ENCODE measurements around the gene DPF3.

Gene DPF3

DNA sequence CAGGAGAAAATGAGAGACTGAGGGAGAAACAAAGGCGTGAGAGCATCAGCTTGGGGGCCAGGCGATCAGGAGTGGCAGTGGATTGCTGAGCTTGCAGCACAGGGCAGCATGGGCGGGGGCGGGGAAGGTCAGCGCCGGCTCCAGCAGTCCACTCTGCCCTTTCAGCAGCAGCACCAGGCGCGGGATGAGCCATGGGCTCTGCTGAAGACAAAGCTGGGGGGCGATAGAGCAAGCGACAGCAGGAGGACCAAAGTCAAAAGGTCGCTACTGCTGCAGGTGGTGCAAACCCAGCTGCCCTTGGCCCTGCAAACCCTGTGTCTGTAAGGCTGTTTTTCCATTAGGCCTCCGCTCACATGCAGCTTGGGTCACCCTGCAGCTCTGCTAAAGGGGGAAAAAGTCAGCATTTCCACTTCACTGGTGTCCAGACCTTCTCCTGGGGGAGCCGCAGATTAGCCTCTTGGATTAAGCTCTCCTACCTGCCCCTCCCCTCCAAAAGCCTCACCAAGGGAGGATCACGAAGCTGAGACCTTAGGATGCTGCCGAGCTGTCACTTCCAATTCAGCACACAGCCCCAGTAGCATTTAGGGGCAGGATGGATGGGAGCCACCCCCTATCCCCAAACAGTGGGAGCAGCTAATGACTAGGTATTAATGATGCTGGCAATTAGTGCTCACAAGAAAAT, 204.8 kb downstream of the DPF3 start:
- no peak overlapping the region for H3K4me3 ChIP-seq (ENCODE audit: insufficient read length, low read depth)
- no peak overlapping the region for H3K9ac ChIP-seq (ENCODE audit: insufficient read length, low read depth)
- TF ChIP-seq SUZ12 (IDR thresholded peaks at IDR 0.05; ENCODE audit: extremely low read depth, insufficient read depth, insufficient read length) (no peak), YY1 (IDR thresholded peaks at IDR 0.05; ENCODE audit: insufficient read depth, insufficient read length) (no peak)
- no peaks in the 10 kb centered on the region for H3K9me3 ChIP-seq (ENCODE audit: insufficient read depth, low read length)
- H3K4me1 ChIP-seq (ENCODE audit: insufficient read depth, insufficient read length), result peaks cover 7% of the 10 kb centered on the region
- H3K27me3 ChIP-seq (ENCODE audit: insufficient read depth, insufficient read length), result no peaks in the 10 kb centered on the region
- DNase-seq (ENCODE audit: low read depth, low spot score), result no peak
- no peaks in the 10 kb centered on the region for H3K36me3 ChIP-seq (ENCODE audit: insufficient read depth, insufficient read length, low read length)

- no peak for TF ChIP-seq SUZ12 (IDR thresholded peaks at IDR 0.05; ENCODE audit: extremely low read depth, insufficient read depth, insufficient read length)
- TF ChIP-seq YY1 (IDR thresholded peaks at IDR 0.05; ENCODE audit: insufficient read depth, insufficient read length), result no peak
- no peak for TF ChIP-seq ZNF274 (IDR thresholded peaks at IDR 0.05; ENCODE audit: low read depth, low read length)
- H3K36me3 ChIP-seq (ENCODE audit: insufficient read depth, insufficient read length, low read length), result no peaks in the 10 kb centered on the region
- DNase-seq (ENCODE audit: low read depth, low spot score), result no peak
- H3K4me1 ChIP-seq (ENCODE audit: insufficient read depth, insufficient read length), result peaks cover 7% of the 10 kb centered on the region
- H3K27me3 ChIP-seq (ENCODE audit: insufficient read depth, insufficient read length), result no peaks in the 10 kb centered on the region
- no peak overlapping the region for H3K4me3 ChIP-seq (ENCODE audit: insufficient read length, low read depth)
- no peak overlapping the region for H3K9ac ChIP-seq (ENCODE audit: insufficient read length, low read depth)
- H3K9me3 ChIP-seq (ENCODE audit: insufficient read depth, low read length), result no peaks in the 10 kb centered on the region
These were observed 207.1 kb downstream of the DPF3 start for GRCh38 chr14:72686832-72687231.

- DNase-seq (ENCODE audit: low read depth, low spot score), result no peak
- H3K27me3 ChIP-seq (ENCODE audit: insufficient read depth, insufficient read length), result no peaks in the 10 kb centered on the region
- no peak for TF ChIP-seq SUZ12 (IDR thresholded peaks at IDR 0.05; ENCODE audit: extremely low read depth, insufficient read depth, insufficient read length)
- TF ChIP-seq YY1 (IDR thresholded peaks at IDR 0.05; ENCODE audit: insufficient read depth, insufficient read length), result no peak
- H3K36me3 ChIP-seq (ENCODE audit: insufficient read depth, insufficient read length, low read length), result no peaks in the 10 kb centered on the region
- H3K9ac ChIP-seq (ENCODE audit: insufficient read length, low read depth), result no peak overlapping the region
- no peak overlapping the region for H3K4me3 ChIP-seq (ENCODE audit: insufficient read length, low read depth)
- peaks cover 7% of the 10 kb centered on the region for H3K4me1 ChIP-seq (ENCODE audit: insufficient read depth, insufficient read length)
- H3K9me3 ChIP-seq (ENCODE audit: insufficient read depth, low read length), result no peaks in the 10 kb centered on the region
These were observed 207.8 kb downstream of the DPF3 start for GRCh38 chr14:72686101-72686500.

GRCh38 chr14:72685456-72685855, 208.4 kb downstream of the DPF3 start:
- DNase-seq (ENCODE audit: low read depth, low spot score), result no peak
- no peaks in the 10 kb centered on the region for H3K36me3 ChIP-seq (ENCODE audit: insufficient read depth, insufficient read length, low read length)
- TF ChIP-seq SUZ12 (IDR thresholded peaks at IDR 0.05; ENCODE audit: extremely low read depth, insufficient read depth, insufficient read length) (no peak), YY1 (IDR thresholded peaks at IDR 0.05; ENCODE audit: insufficient read depth, insufficient read length) (no peak), ZNF274 (IDR thresholded peaks at IDR 0.05; ENCODE audit: low read depth, low read length) (no peak)
- no peak overlapping the region for H3K4me3 ChIP-seq (ENCODE audit: insufficient read length, low read depth)
- peaks cover 7% of the 10 kb centered on the region for H3K4me1 ChIP-seq (ENCODE audit: insufficient read depth, insufficient read length)
- H3K27me3 ChIP-seq (ENCODE audit: insufficient read depth, insufficient read length), result no peaks in the 10 kb centered on the region
- H3K9me3 ChIP-seq (ENCODE audit: insufficient read depth, low read length), result no peaks in the 10 kb centered on the region
- H3K9ac ChIP-seq (ENCODE audit: insufficient read length, low read depth), result no peak overlapping the region

DNA sequence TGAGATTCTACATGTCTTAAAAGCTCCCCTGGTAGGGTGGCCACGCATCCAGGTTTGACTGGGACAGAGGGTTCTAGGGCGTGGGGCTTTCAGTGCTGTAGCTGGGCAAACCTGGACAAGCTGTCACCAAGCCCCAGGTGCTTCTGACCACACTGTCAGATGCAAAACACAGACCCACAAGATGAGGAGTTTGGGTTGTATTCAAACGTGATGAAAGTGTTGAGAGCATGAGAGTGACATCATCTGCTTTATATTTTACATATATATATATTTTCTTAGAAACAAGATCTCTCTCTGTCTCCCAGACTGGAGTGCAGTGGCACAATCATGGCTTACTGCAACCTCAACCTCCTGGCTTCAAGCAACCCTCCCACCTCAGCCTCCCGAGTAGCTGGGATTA, 210.1 kb downstream of the DPF3 start:
- Histone ChIP-seq H3K4me1 (ENCODE audit: insufficient read depth, insufficient read length) (peaks cover 1% of the 10 kb centered on the region), H3K36me3 (ENCODE audit: insufficient read depth, insufficient read length, low read length) (no peaks in the 10 kb centered on the region), H3K9ac (ENCODE audit: insufficient read length, low read depth) (no peak overlapping the region), H3K9me3 (ENCODE audit: insufficient read depth, low read length) (no peaks in the 10 kb centered on the region), H3K27me3 (ENCODE audit: insufficient read depth, insufficient read length) (no peaks in the 10 kb centered on the region), H3K4me3 (ENCODE audit: insufficient read length, low read depth) (no peak overlapping the region)
- TF ChIP-seq YY1 (IDR thresholded peaks at IDR 0.05; ENCODE audit: insufficient read depth, insufficient read length) (no peak), ZNF274 (IDR thresholded peaks at IDR 0.05; ENCODE audit: low read depth, low read length) (no peak), SUZ12 (IDR thresholded peaks at IDR 0.05; ENCODE audit: extremely low read depth, insufficient read depth, insufficient read length) (no peak)
- DNase-seq (ENCODE audit: low read depth, low spot score), result no peak

GRCh38 chr14:72682188-72682587, 211.7 kb downstream of the DPF3 start:
- no peak for DNase-seq (ENCODE audit: low read depth, low spot score)
- Histone ChIP-seq H3K9me3 (ENCODE audit: insufficient read depth, low read length) (no peaks in the 10 kb centered on the region), H3K36me3 (ENCODE audit: insufficient read depth, insufficient read length, low read length) (no peaks in the 10 kb centered on the region), H3K4me3 (ENCODE audit: insufficient read length, low read depth) (no peak overlapping the region), H3K9ac (ENCODE audit: insufficient read length, low read depth) (no peak overlapping the region), H3K27me3 (ENCODE audit: insufficient read depth, insufficient read length) (no peaks in the 10 kb centered on the region), H3K4me1 (ENCODE audit: insufficient read depth, insufficient read length) (peaks cover 1% of the 10 kb centered on the region)
- TF ChIP-seq YY1 (IDR thresholded peaks at IDR 0.05; ENCODE audit: insufficient read depth, insufficient read length) (no peak), SUZ12 (IDR thresholded peaks at IDR 0.05; ENCODE audit: extremely low read depth, insufficient read depth, insufficient read length) (no peak), ZNF274 (IDR thresholded peaks at IDR 0.05; ENCODE audit: low read depth, low read length) (no peak)

DNA sequence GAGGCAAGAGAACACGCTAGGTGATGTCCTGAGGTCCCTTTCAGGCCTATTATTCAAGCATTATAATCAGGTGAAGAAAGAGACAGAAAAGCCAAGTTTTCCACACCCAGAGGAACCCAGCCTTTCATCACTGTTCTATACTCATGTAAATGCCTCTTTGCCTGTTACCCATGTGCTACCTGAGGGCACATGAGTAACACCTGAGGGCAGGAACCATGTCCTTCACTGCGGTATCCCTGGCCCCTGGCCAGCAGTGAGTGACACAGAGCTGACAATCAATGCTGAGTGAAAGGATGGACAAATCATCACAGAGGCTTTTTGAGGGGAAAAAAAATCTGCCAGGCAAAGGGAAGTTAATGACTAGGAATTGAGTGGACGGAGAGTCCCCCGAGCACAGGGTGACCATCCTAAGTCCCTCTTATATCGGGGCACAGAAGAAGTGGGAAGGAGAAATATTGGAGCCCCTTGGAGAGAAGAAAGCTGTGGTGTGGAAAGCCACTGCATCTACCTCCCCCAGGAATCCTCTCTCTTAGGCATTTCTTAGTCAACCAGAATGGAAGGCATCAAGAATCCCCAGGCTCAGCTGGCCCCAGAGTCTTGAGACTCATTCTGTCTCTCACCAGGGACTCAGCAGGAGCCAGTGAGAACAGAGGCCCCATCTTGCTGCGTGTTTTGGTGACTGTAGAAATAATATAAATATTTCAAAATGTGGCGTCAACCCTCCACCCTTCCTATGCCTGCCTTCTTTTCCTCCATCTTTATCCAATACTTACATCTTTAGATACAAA, 212.9 kb downstream of the DPF3 start:
- Histone ChIP-seq H3K9ac (ENCODE audit: insufficient read length, low read depth) (no peak overlapping the region), H3K4me1 (ENCODE audit: insufficient read depth, insufficient read length) (peaks cover 1% of the 10 kb centered on the region), H3K27me3 (ENCODE audit: insufficient read depth, insufficient read length) (no peaks in the 10 kb centered on the region), H3K36me3 (ENCODE audit: insufficient read depth, insufficient read length, low read length) (no peaks in the 10 kb centered on the region), H3K4me3 (ENCODE audit: insufficient read length, low read depth) (no peak overlapping the region), H3K9me3 (ENCODE audit: insufficient read depth, low read length) (no peaks in the 10 kb centered on the region)
- TF ChIP-seq ZNF274 (IDR thresholded peaks at IDR 0.05; ENCODE audit: low read depth, low read length), result no peak
- no peak for TF ChIP-seq YY1 (IDR thresholded peaks at IDR 0.05; ENCODE audit: insufficient read depth, insufficient read length)
- no peak for TF ChIP-seq SUZ12 (IDR thresholded peaks at IDR 0.05; ENCODE audit: extremely low read depth, insufficient read depth, insufficient read length)
- DNase-seq (ENCODE audit: low read depth, low spot score), result no peak
